Activated CD4-positive, alpha-beta T cell treated with anti-CD3 and anti-CD28 coated beads, Interleukin-2, amount 10 ng/mL, durations not matched to agents 7 days and 5 days (primary cell): ENCODE results near the gene CHPF2. TPM values are rescaled to one million over a fixed set of nuclear protein-coding genes. Genes with fewer than 3 reads are reported as not detected.

Source experiments
- CTCF ChIA-PET: fragments of 350-600 bp; sonication (Branson Sonifier 250); formaldehyde crosslinking; loops from one replicate; lab custom pipeline; 2021; ENCODE audit warnings: antibody characterized with exemption; lab: Charles Lee
- POLR2A ChIA-PET: fragments of 350-600 bp; sonication (Branson Sonifier 250); formaldehyde crosslinking; loops from one replicate; lab custom pipeline; 2021; ENCODE audit warnings: antibody characterized with exemption; lab: Charles Lee
- DNase-seq: peaks from one replicate; pipeline ENCODE4 v3.0.0-alpha.2; 2020
- H3K27ac Mint-ChIP-seq: one replicate; pipeline ENCODE4 v1.8.0; 2021; ENCODE audit warnings: mild to moderate bottlenecking, moderate library complexity, mixed read lengths
- H3K27me3 Mint-ChIP-seq: one replicate; pipeline ENCODE4 v1.8.0; 2021; ENCODE audit warnings: mixed read lengths
- H3K36me3 Mint-ChIP-seq: one replicate; pipeline ENCODE4 v1.8.0; 2021; ENCODE audit warnings: low read depth, mixed read lengths
- H3K4me1 Mint-ChIP-seq: one replicate; pipeline ENCODE4 v1.8.0; 2021; ENCODE audit warnings: mixed read lengths
- H3K4me3 Mint-ChIP-seq: one replicate; pipeline ENCODE4 v1.8.0; 2021; ENCODE audit warnings: mild to moderate bottlenecking, moderate library complexity, mixed read lengths
- H3K9me3 Mint-ChIP-seq: one replicate; pipeline ENCODE4 v1.8.0; 2021; ENCODE audit warnings: mixed read lengths
- total RNA-seq, 2 experiments: library from RNA; stranded (reverse); gene quantifications; one replicate each; pipeline ENCODE4 v1.2.3, GENCODE V29; 2021

Gene CHPF2
- total RNA-seq, 2 experiments from 2014 or later, result 40.7 to 42.3 TPM

GRCh38 chr7:151252961-151253711, 20.9 kb downstream of the CHPF2 start:
- CTCF ChIA-PET, result interaction anchor here (0.7 to 2.1 kb wide), 4 partner anchors 10 to 122 kb away, joined by 3 to 13 read pairs (median 3); no protein-coding TSS in a partner anchor

GRCh38 chr7:151254316-151254715, 22.0 kb downstream of the CHPF2 start:
- Mint-ChIP-seq H3K4me3 (no peak overlapping the region), H3K27me3 (peaks cover 51% of the 10 kb centered on the region), H3K9me3 (no peaks in the 10 kb centered on the region), H3K36me3 (no peaks in the 10 kb centered on the region), H3K27ac (no peak overlapping the region), H3K4me1 (peaks cover 9% of the 10 kb centered on the region)
- no peak for DNase-seq
- ChIA-PET CTCF (interaction anchor here (6.7 kb wide), 1 partner anchor 10 kb away, joined by 40 read pairs; no protein-coding TSS in a partner anchor), POLR2A (no interaction called here)

More at GRCh38 chr7:151252961-151253711, 20.9 kb downstream of the CHPF2 start:
- POLR2A ChIA-PET, result no interaction called here
- DNase-seq, result no peak
- no peaks in the 10 kb centered on the region for H3K9me3 Mint-ChIP-seq
- peaks cover 57% of the 10 kb centered on the region for H3K27me3 Mint-ChIP-seq
- no peak overlapping the region for H3K4me3 Mint-ChIP-seq
- no peak overlapping the region for H3K27ac Mint-ChIP-seq
- H3K36me3 Mint-ChIP-seq, result no peaks in the 10 kb centered on the region
- peaks cover 14% of the 10 kb centered on the region for H3K4me1 Mint-ChIP-seq

GRCh38 chr7:151254851-151255250, 22.6 kb downstream of the CHPF2 start:
- Mint-ChIP-seq H3K4me1 (peaks cover 5% of the 10 kb centered on the region), H3K4me3 (no peak overlapping the region), H3K9me3 (no peaks in the 10 kb centered on the region), H3K27ac (no peak overlapping the region), H3K27me3 (peaks cover 46% of the 10 kb centered on the region), H3K36me3 (no peaks in the 10 kb centered on the region)
- POLR2A ChIA-PET, result no interaction called here
- CTCF ChIA-PET, result interaction anchor here (1.2 to 6.7 kb wide), 2 partner anchors 10 to 13 kb away, joined by 3 to 40 read pairs; no protein-coding TSS in a partner anchor
- no peak for DNase-seq

GRCh38 chr7:151255390-151255789, 23.1 kb downstream of the CHPF2 start:
- no peaks in the 10 kb centered on the region for H3K36me3 Mint-ChIP-seq
- peaks cover 5% of the 10 kb centered on the region for H3K4me1 Mint-ChIP-seq
- CTCF ChIA-PET, result interaction anchor here (0.7 to 6.7 kb wide), 3 partner anchors 11 to 388 kb away, joined by 3 to 40 read pairs (median 3); no protein-coding TSS in a partner anchor
- no peak overlapping the region for H3K4me3 Mint-ChIP-seq
- H3K27me3 Mint-ChIP-seq, result peaks cover 40% of the 10 kb centered on the region
- no peaks in the 10 kb centered on the region for H3K9me3 Mint-ChIP-seq
- DNase-seq, result no peak
- POLR2A ChIA-PET, result no interaction called here
- H3K27ac Mint-ChIP-seq, result no peak overlapping the region

- H3K27ac Mint-ChIP-seq, result no peak overlapping the region
- H3K36me3 Mint-ChIP-seq, result no peaks in the 10 kb centered on the region
- peaks cover 3% of the 10 kb centered on the region for H3K4me1 Mint-ChIP-seq
- H3K27me3 Mint-ChIP-seq, result peaks cover 30% of the 10 kb centered on the region
- ChIA-PET CTCF (interaction anchor here (0.6 to 6.7 kb wide), 4 partner anchors 9 to 486 kb away, joined by 3 to 40 read pairs (median 4); no protein-coding TSS in a partner anchor), POLR2A (no interaction called here)
- no peaks in the 10 kb centered on the region for H3K9me3 Mint-ChIP-seq
- no peak overlapping the region for H3K4me3 Mint-ChIP-seq
- DNase-seq, result no peak
These were observed 24.2 kb downstream of the CHPF2 start for GRCh38 chr7:151256410-151257045.

GRCh38 chr7:151257990-151258389, 25.7 kb downstream of the CHPF2 start:
- DNase-seq, result no peak
- Mint-ChIP-seq H3K4me1 (no peaks in the 10 kb centered on the region), H3K27me3 (peaks cover 23% of the 10 kb centered on the region), H3K36me3 (no peaks in the 10 kb centered on the region), H3K9me3 (no peaks in the 10 kb centered on the region), H3K4me3 (no peak overlapping the region), H3K27ac (no peak overlapping the region)
- ChIA-PET CTCF (interaction anchor here (6.7 kb wide), 1 partner anchor 13 kb away, joined by 40 read pairs; no protein-coding TSS in a partner anchor), POLR2A (no interaction called here)

- no peak overlapping the region for H3K27ac Mint-ChIP-seq
- no peak overlapping the region for H3K4me3 Mint-ChIP-seq
- H3K4me1 Mint-ChIP-seq, result no peaks in the 10 kb centered on the region
- ChIA-PET CTCF (interaction anchor here (0.8 to 6.7 kb wide), 2 partner anchors 9 to 16 kb away, joined by 3 to 40 read pairs; no protein-coding TSS in a partner anchor), POLR2A (no interaction called here)
- no peaks in the 10 kb centered on the region for H3K36me3 Mint-ChIP-seq
- no peak for DNase-seq
- H3K27me3 Mint-ChIP-seq, result peaks cover 12% of the 10 kb centered on the region
- no peaks in the 10 kb centered on the region for H3K9me3 Mint-ChIP-seq
These were observed 28.2 kb downstream of the CHPF2 start for GRCh38 chr7:151260471-151260870.

GRCh38 chr7:151260883-151261282, 28.6 kb downstream of the CHPF2 start:
- Mint-ChIP-seq H3K9me3 (no peaks in the 10 kb centered on the region), H3K36me3 (no peaks in the 10 kb centered on the region), H3K4me3 (no peak overlapping the region), H3K4me1 (no peaks in the 10 kb centered on the region), H3K27me3 (peaks cover 9% of the 10 kb centered on the region), H3K27ac (no peak overlapping the region)
- POLR2A ChIA-PET, result no interaction called here
- CTCF ChIA-PET, result interaction anchor here (0.8 kb wide), 1 partner anchor 8 kb away, joined by 3 read pairs; no protein-coding TSS in a partner anchor
- DNase-seq, result no peak

GRCh38 chr7:151261529-151261928, 29.2 kb downstream of the CHPF2 start:
- Mint-ChIP-seq H3K9me3 (no peaks in the 10 kb centered on the region), H3K4me1 (no peaks in the 10 kb centered on the region), H3K4me3 (no peak overlapping the region), H3K27me3 (peaks cover 9% of the 10 kb centered on the region), H3K36me3 (no peaks in the 10 kb centered on the region), H3K27ac (no peak overlapping the region)
- ChIA-PET POLR2A (no interaction called here), CTCF (interaction anchor here (0.7 to 1.3 kb wide), 3 partner anchors 14 to 187 kb away, joined by 3 read pairs; no protein-coding TSS in a partner anchor)
- DNase-seq, result no peak

- CTCF ChIA-PET, result no interaction called here
- no peak for DNase-seq
- no peaks in the 10 kb centered on the region for H3K9me3 Mint-ChIP-seq
- H3K27me3 Mint-ChIP-seq, result peaks cover 9% of the 10 kb centered on the region
- no peak overlapping the region for H3K27ac Mint-ChIP-seq
- no peaks in the 10 kb centered on the region for H3K4me1 Mint-ChIP-seq
- no peak overlapping the region for H3K4me3 Mint-ChIP-seq
- POLR2A ChIA-PET, result no interaction called here
- no peaks in the 10 kb centered on the region for H3K36me3 Mint-ChIP-seq
These were observed 32.3 kb downstream of the CHPF2 start for GRCh38 chr7:151264615-151265014.

GRCh38 chr7:151265351-151265931, 33.2 kb downstream of the CHPF2 start:
- Mint-ChIP-seq H3K9me3 (no peaks in the 10 kb centered on the region), H3K4me1 (no peaks in the 10 kb centered on the region), H3K27me3 (peaks cover 9% of the 10 kb centered on the region), H3K27ac (no peak overlapping the region), H3K4me3 (no peak overlapping the region), H3K36me3 (no peaks in the 10 kb centered on the region)
- ChIA-PET POLR2A (no interaction called here), CTCF (no interaction called here)
- DNase-seq, result no peak

- POLR2A ChIA-PET, result no interaction called here
- H3K4me1 Mint-ChIP-seq, result peaks cover 11% of the 10 kb centered on the region
- no peak overlapping the region for H3K4me3 Mint-ChIP-seq
- H3K36me3 Mint-ChIP-seq, result no peaks in the 10 kb centered on the region
- CTCF ChIA-PET, result interaction anchor here (0.6 to 1.2 kb wide), 4 partner anchors 8 to 371 kb away, joined by 3 read pairs; no protein-coding TSS in a partner anchor
- H3K9me3 Mint-ChIP-seq, result no peaks in the 10 kb centered on the region
- H3K27me3 Mint-ChIP-seq, result peaks cover 3% of the 10 kb centered on the region
- no peak for DNase-seq
- no peak overlapping the region for H3K27ac Mint-ChIP-seq
These were observed 37.2 kb downstream of the CHPF2 start for GRCh38 chr7:151269511-151269910.
